ENCODE measurements around the gene TSPAN3. TPM values are rescaled to one million over a fixed set of nuclear protein-coding genes. Genes with fewer than 3 reads are reported as not detected.

The TSPAN3 gene
- 166 and 289 TPM in 2 replicates for total RNA-seq (ENCODE audit: low replicate concordance)

GRCh38 chr15:77070495-77071304, at the start of gene TSPAN3:
Gene TSPAN3, minus strand, starts transcription at chr15:77071109. Its CDS starts 155 bp downstream, at chr15:77070954.

GRCh38 chr15:76994971-76995945, 75.7 kb downstream of the TSPAN3 start, which contains the start of gene PSTPIP1:
Gene PSTPIP1, plus strand, starts transcription at chr15:76995126. Its CDS starts 448 bp downstream, at chr15:76995574.

Other genes starting within 250 kb of the TSPAN3 start
- 4.4 and 12.3 TPM in 2 replicates for gene SCAPER, start 165.8 kb downstream of the TSPAN3 start, total RNA-seq (ENCODE audit: low replicate concordance)
- gene RCN2, start 139.4 kb downstream of the TSPAN3 start, total RNA-seq (ENCODE audit: low replicate concordance), result 26.6 and 41.3 TPM in 2 replicates
- 0.82 and 1.4 TPM in 2 replicates for gene PSTPIP1, start 76.0 kb downstream of the TSPAN3 start, total RNA-seq (ENCODE audit: low replicate concordance)

Measured in smooth muscle cell of the coronary artery (primary cell).